ENCODE results near the gene SFT2D3. TPM values are rescaled to one million over a fixed set of nuclear protein-coding genes. Genes with fewer than 3 reads are reported as not detected.

The SFT2D3 gene
- total and polyA plus RNA-seq, 2 of the 13 experiments (the other 11 are each of a cell fraction or from before 2014, with no cell fraction given), result 8.3 to 9.4 TPM

DNA sequence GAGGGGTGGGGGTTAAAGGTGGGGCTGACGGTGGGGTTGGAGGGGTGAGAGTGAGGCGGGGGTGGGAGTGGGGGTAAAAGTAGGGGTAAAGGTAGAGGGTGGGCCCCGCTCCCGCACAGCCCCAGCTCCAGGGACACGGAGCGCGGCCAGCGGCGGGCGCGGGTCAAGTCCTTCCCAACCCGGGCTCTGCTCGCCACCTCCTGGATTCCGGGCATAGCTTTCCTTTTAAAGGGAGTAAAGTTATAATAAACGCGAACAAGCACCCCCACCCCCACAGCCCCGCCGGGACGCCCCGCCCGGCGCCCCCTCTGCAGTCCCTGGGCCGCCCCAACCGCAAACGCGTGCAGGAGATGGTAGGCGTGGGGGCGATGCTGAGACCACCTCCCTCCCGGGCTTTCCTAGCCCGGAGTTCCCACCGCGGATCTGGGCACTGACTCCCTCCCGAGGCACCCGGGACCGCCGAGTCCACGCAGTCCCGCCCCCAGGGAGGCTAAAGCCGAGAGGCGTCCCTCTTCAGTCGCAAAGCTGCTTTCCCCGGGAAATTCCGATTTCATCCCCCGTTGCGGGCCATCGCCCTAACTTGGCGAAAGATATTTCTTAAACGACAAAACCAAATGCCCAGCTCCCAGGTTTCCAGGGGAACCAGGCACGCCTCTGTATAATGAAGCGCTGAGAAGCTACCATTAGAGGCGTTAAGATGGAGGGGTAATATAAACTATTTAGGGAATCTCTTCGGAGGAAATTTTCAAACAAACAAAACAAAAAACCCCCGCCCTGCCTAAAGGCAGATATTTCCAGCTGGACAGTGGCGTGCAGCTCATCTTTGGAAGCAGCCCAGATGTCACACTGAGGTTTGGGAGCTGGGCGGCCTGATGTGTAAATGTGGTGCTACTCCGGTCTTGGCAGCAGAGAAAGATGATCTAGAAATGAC is 25.7 kb upstream of the SFT2D3 start, which contains the start of gene LIMS2:
Gene LIMS2, minus strand, starts transcription at position 200 of the 931 bp plus-strand sequence. CDS start 506 bp downstream, outside the sequence.
- no peak within 1 kb of the TSS for H3K27ac ChIP-seq (ENCODE audit: extremely low read length, insufficient read depth, low read length)
- no peak for TF ChIP-seq ZNF775 (CRISPR knock-in tag; IDR thresholded peaks at IDR 0.05; ENCODE audit: borderline replicate concordance)
- peak; percentile 96 for TF ChIP-seq EZH2 (conservative IDR thresholded peaks at IDR 0.05; ENCODE audit: low read depth, low read length)
- TF ChIP-seq, protein P1, sequence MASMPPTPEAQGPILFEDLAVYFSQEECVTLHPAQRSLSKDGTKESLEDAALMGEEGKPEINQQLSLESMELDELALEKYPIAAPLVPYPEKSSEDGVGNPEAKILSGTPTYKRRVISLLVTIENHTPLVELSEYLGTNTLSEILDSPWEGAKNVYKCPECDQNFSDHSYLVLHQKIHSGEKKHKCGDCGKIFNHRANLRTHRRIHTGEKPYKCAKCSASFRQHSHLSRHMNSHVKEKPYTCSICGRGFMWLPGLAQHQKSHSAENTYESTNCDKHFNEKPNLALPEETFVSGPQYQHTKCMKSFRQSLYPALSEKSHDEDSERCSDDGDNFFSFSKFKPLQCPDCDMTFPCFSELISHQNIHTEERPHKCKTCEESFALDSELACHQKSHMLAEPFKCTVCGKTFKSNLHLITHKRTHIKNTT (CRISPR knock-in tag; IDR thresholded peaks at IDR 0.05), result no peak
- TF ChIP-seq ZBTB20 (CRISPR knock-in tag; IDR thresholded peaks at IDR 0.05; ENCODE audit: borderline replicate concordance, low read depth), result no peak
- no peak for TF ChIP-seq MLLT10 (CRISPR knock-in tag; IDR thresholded peaks at IDR 0.05)
- TF ChIP-seq SMAD9 (CRISPR knock-in tag; IDR thresholded peaks at IDR 0.05), result no peak
- no peak for TF ChIP-seq ZNF619 (CRISPR knock-in tag; IDR thresholded peaks at IDR 0.05)
- no peak for TF ChIP-seq NFIB (CRISPR knock-in tag; IDR thresholded peaks at IDR 0.05; ENCODE audit: borderline replicate concordance)
- no peak for TF ChIP-seq ZZZ3 (CRISPR knock-in tag; IDR thresholded peaks at IDR 0.05; ENCODE audit: borderline replicate concordance)
- 0 out of 2 replicates have a peak, but pooled peaks have one; percentile 70 for TF ChIP-seq PCBP1 (IDR thresholded peaks at IDR 0.05; ENCODE audit: borderline replicate concordance, low read depth, low read length)
- TF ChIP-seq ZNF121 (CRISPR knock-in tag; IDR thresholded peaks at IDR 0.05), result no peak
- no peak for TF ChIP-seq ZNF451 (CRISPR knock-in tag; IDR thresholded peaks at IDR 0.05)
- no peak for TF ChIP-seq TEAD2 (CRISPR knock-in tag; IDR thresholded peaks at IDR 0.05)
- TF ChIP-seq SMARCC2 (IDR thresholded peaks at IDR 0.05), result no peak
- no peak for TF ChIP-seq ZMAT3 (CRISPR knock-in tag; conservative IDR thresholded peaks at IDR 0.05)
- no peak for TF ChIP-seq GLI4 (CRISPR knock-in tag; IDR thresholded peaks at IDR 0.05; ENCODE audit: borderline replicate concordance)
- no peak for TF ChIP-seq SRF (IDR thresholded peaks at IDR 0.05; ENCODE audit: low read depth, low read length)
- TF ChIP-seq, protein P2, sequence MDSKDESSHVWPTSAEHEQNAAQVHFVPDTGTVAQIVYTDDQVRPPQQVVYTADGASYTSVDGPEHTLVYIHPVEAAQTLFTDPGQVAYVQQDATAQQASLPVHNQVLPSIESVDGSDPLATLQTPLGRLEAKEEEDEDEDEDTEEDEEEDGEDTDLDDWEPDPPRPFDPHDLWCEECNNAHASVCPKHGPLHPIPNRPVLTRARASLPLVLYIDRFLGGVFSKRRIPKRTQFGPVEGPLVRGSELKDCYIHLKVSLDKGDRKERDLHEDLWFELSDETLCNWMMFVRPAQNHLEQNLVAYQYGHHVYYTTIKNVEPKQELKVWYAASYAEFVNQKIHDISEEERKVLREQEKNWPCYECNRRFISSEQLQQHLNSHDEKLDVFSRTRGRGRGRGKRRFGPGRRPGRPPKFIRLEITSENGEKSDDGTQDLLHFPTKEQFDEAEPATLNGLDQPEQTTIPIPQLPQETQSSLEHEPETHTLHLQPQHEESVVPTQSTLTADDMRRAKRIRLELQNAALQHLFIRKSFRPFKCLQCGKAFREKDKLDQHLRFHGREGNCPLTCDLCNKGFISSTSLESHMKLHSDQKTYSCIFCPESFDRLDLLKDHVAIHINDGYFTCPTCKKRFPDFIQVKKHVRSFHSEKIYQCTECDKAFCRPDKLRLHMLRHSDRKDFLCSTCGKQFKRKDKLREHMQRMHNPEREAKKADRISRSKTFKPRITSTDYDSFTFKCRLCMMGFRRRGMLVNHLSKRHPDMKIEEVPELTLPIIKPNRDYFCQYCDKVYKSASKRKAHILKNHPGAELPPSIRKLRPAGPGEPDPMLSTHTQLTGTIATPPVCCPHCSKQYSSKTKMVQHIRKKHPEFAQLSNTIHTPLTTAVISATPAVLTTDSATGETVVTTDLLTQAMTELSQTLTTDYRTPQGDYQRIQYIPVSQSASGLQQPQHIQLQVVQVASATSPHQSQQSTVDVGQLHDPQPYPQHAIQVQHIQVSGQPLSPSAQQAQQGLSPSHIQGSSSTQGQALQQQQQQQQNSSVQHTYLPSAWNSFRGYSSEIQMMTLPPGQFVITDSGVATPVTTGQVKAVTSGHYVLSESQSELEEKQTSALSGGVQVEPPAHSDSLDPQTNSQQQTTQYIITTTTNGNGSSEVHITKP (CRISPR knock-in tag; IDR thresholded peaks at IDR 0.05; ENCODE audit: low read depth), result no peak
- TF ChIP-seq ZBTB7B (CRISPR knock-in tag; IDR thresholded peaks at IDR 0.05), result 0 out of 2 replicates have a peak, but pooled peaks have one; percentile 49
- TF ChIP-seq REPIN1 (CRISPR knock-in tag; IDR thresholded peaks at IDR 0.05; ENCODE audit: borderline replicate concordance, low read depth), result no peak

More for the DNA sequence above, 25.7 kb upstream of the SFT2D3 start, which contains the start of gene LIMS2:
- ATAC-seq, result peak; percentile 58
- H3K4me1 ChIP-seq (ENCODE audit: insufficient read depth, low read length), result peaks cover 34% of the 10 kb centered on the region
- H3K36me3 ChIP-seq (replicated peaks in 1 of 2; ENCODE audit: control insufficient read depth in 1 of 2, insufficient read depth in 2 of 2, low read length in 2 of 2), result no peaks in the 10 kb centered on the region
- CTCF ChIA-PET (ENCODE audit: low intra/inter-chr PET ratio, low total read pairs), result no interaction called here
- peak within 1 kb of the TSS; percentile 94 for H3K4me2 ChIP-seq (ENCODE audit: low read depth, low read length)
- no peak for DNase-seq (ENCODE audit: low spot score)
- no peaks in the 10 kb centered on the region for H3K9me3 ChIP-seq (ENCODE audit: low read length)
- intact Hi-C loops (cut with micrococcal nuclease; ENCODE audit: unreplicated experiment), result no loop called here
- FAIRE-seq, result no peak
- peaks cover 22 to 86% of the 10 kb centered on the region in 2 experiments for H3K27me3 ChIP-seq (ENCODE audit: control insufficient read depth in 1 of 2, insufficient read depth in 2 of 2, low read length in 2 of 2)
- BruUV-seq (replicated peaks), result no TSS peak
- peak within 1 kb of the TSS; percentile 53 to 78 (median 54) for H3K4me3 ChIP-seq (replicated peaks in 1 of 3; ENCODE audit: insufficient read depth in 1 of 3, low read depth in 2 of 3, low read length in 3 of 3)
- in situ Hi-C loops (cut with HindIII; ENCODE audit: extremely low pct_ligation_motif_present, low pct_unique_long_range_greater_than_20kb), result no loop called here
- no peak within 1 kb of the TSS for H2AFZ ChIP-seq (ENCODE audit: low read length)
- POLR2A ChIA-PET, result interaction anchor here (0.5 to 1.3 kb wide), 2 partner anchors 25 to 184 kb away, joined by 3 read pairs; no protein-coding TSS in a partner anchor
- peak within 1 kb of the TSS; percentile 40; the same call in 1 of the 2 replicates for H3K9ac ChIP-seq (ENCODE audit: insufficient read depth, low read depth, low read length)
- H4K20me1 ChIP-seq (ENCODE audit: insufficient read depth, low read length), result no peaks in the 10 kb centered on the region; the same call in 1 of the 2 replicates
- H3K79me2 ChIP-seq (ENCODE audit: insufficient read depth, low read length), result no peaks in the 10 kb centered on the region
- WGBS (ENCODE audit: low lambda C conversion rate), result 10% methylated on average over 34 of the region's 56 CpGs

Measured in HepG2 (cell line).